C4-2B (cell line): Measurements from ENCODE around the gene RSL1D1.
A peak's percentile ranks its signal among the peaks of the same experiment; 100 is the strongest.

Experiments used
- H3K27ac ChIP-seq: fragments of 450-650 bp; 2 replicates; pipeline ENCODE4 v1.5.1; 2017
- CTCF ChIP-seq: fragments of 450-650 bp; conservative IDR thresholded peaks from 2 replicates; pipeline ENCODE4 v1.5.1; 2017; ENCODE audit warnings: mild to moderate bottlenecking
- ZFX ChIP-seq: fragments of 450-650 bp; IDR thresholded peaks from 2 replicates; pipeline ENCODE4 v1.6.1; 2017

Gene RSL1D1

DNA sequence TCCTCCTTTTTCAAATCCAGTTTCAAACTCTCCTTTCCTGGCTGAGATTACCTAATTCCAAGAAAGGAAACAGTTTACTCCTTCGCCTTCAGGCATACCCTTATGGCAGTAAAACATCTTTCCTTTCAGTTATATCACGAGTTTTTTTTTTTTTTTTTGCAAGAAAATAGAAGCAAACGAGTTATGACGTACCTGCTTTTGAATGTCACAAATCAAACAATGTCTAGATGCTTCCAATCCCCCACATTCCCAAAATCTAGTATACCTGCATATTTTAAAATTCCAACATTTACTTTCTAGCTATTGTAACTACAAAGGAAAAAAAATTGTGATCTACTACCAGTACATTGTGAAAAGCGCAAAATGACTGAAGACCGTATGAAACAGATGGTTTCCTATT lies 35.5 kb upstream of the RSL1D1 start:
- TF ChIP-seq CTCF (no peak), ZFX (no peak)
- H3K27ac ChIP-seq, result no peak overlapping the region

GRCh38 chr16:11884035-11884434 lies 32.7 kb upstream of the RSL1D1 start:
- TF ChIP-seq CTCF (no peak), ZFX (no peak)
- H3K27ac ChIP-seq, result no peak overlapping the region

GRCh38 chr16:11880007-11880406 lies 28.7 kb upstream of the RSL1D1 start:
- TF ChIP-seq CTCF, result no peak; the same call in 1 of the 2 replicates
- no peak for TF ChIP-seq ZFX
- H3K27ac ChIP-seq, result no peak overlapping the region

DNA sequence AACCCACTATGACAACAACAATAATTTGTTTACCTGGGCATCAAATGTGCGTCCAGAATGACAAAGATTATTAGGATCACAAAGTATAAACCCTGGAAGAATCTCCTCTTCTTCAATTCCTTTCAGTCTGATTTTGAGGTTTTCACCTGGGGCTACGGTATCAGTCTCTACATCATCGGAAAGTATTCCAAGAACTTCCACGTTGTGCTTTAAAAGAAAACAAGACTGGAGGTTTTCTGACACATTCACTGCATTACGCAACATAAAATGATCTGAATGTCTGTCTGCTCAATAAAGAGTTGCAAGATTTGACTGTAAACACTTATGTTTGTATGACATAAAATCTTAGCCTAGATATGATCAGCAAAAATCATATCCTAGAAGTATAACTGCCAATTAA lies 26.0 kb upstream of the RSL1D1 start:
- no peak overlapping the region for H3K27ac ChIP-seq
- TF ChIP-seq ZFX, result no peak
- no peak for TF ChIP-seq CTCF

DNA sequence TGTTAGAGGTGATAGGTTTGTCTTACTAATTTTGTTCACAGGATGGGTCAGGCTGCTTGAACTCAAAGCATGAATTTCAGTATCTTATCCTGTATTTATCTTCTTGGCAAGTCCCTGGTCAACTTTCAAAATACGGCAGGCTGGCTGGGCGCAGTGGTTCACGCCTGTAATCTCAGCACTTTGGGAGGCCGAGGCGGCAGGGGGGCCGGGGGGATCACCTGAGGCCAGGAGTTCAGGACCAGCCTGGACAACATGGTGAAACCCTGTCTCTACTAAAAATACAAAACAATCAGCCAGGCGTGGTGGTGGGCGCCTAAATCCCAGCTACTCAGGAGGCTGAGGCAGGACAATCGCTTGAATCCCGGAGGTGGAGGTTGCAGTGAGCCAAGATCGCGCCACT lies 25.0 kb upstream of the RSL1D1 start:
- TF ChIP-seq ZFX (no peak), CTCF (no peak)
- no peak overlapping the region for H3K27ac ChIP-seq

GRCh38 chr16:11875721-11876120 lies 24.4 kb upstream of the RSL1D1 start:
- no peak overlapping the region for H3K27ac ChIP-seq
- TF ChIP-seq CTCF (no peak), ZFX (no peak)

- TF ChIP-seq ZFX (no peak), CTCF (peak; percentile 26)
- H3K27ac ChIP-seq, result no peak overlapping the region
Observed at GRCh38 chr16:11871193-11871592, 19.9 kb upstream of the RSL1D1 start.
